ENCODE data around the gene MAMLD1. TPM values are rescaled to one million over a fixed set of nuclear protein-coding genes. Genes with fewer than 3 reads are reported as not detected.

The MAMLD1 gene
- total and polyA plus RNA-seq, 7 donors = under 0.01 to 6.4 (median 1.2) TPM

DNA sequence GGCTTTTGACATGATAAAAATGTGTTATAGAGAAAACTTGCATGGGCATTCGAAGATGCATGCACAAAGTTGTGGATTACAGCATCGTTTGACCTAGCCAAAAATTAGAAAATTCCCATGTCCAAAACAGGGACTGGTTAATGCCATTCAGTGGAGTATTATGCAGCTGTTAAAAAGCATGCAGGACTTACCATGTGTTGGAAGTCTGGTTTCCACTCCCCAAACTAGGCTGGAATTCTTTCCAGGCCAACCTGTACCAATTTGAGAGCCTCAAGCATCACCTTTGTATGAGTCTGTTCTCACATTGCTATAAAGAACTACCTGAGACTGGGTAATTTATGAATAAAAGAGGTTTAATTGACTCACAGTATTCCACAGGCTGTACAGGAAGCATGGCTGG, 159.4 kb downstream of the MAMLD1 start:
- Histone ChIP-seq H3K36me3 (no peaks in the 10 kb centered on the region), H3K4me3 (no peak overlapping the region), H3K27ac (no peak overlapping the region), H3K9me3 (no peaks in the 10 kb centered on the region), H3K4me1 (no peaks in the 10 kb centered on the region), H3K27me3 (no peaks in the 10 kb centered on the region)
- TF ChIP-seq, protein P1, sequence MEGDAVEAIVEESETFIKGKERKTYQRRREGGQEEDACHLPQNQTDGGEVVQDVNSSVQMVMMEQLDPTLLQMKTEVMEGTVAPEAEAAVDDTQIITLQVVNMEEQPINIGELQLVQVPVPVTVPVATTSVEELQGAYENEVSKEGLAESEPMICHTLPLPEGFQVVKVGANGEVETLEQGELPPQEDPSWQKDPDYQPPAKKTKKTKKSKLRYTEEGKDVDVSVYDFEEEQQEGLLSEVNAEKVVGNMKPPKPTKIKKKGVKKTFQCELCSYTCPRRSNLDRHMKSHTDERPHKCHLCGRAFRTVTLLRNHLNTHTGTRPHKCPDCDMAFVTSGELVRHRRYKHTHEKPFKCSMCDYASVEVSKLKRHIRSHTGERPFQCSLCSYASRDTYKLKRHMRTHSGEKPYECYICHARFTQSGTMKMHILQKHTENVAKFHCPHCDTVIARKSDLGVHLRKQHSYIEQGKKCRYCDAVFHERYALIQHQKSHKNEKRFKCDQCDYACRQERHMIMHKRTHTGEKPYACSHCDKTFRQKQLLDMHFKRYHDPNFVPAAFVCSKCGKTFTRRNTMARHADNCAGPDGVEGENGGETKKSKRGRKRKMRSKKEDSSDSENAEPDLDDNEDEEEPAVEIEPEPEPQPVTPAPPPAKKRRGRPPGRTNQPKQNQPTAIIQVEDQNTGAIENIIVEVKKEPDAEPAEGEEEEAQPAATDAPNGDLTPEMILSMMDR (IDR thresholded peaks at IDR 0.05) = no peak
- no peak for TF ChIP-seq EP300 (IDR thresholded peaks at IDR 0.05)
- intact Hi-C loops (cut with DNase I) = no loop called here
- no peak for DNase-seq
- WGBS, 2 donors = 87 to 93% methylated on average over 2 of the region's 2 CpGs

DNA sequence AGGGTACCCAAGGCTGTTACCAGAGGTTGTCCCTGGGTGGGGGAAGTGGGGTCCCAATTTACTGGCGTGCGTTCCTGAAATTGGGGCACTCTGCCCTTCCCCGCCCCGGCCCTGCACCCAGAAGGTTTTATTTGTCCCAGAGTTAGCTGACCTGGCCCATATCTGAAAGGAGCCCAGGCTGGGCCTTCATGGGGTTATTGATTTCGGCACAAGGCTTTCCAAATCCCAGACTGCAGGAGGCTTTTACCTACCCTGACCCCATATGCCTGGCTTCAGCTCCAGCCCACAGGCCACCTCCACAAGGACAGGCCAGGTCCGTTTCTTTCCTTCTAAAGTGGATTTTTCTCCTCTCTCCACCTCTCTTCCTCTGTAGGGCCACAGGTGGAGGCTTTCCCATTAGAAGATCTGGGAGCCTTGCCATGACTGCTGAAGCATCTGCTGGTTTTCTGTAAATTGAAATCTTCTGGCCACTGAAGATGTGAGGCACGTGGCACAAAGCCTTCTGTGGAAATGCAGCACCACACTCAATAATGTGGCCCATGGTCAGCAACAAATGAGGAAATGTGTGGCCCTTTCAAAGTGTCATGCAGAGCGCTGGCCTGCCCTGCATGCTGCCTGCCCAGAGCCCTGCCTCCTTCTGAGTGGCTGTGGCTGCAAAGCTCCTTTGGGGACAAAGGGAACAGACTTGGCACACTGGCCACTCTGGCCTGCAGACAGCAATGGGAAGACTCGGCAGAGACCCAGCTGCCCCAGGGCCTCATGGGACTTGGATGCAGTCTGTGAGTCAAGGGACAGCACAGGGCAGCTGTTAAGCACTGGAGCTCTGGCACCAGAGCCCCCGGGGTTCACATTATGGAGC, 162.2 kb downstream of the MAMLD1 start:
- TF ChIP-seq POLR2A (IDR thresholded peaks at IDR 0.05) (no peak), POLR2AphosphoS5 (IDR thresholded peaks at IDR 0.05) (no peak), EP300 (IDR thresholded peaks at IDR 0.05) (no peak)
- TF ChIP-seq, protein P1 (IDR thresholded peaks at IDR 0.05) = no peak
- no peak for DNase-seq
- WGBS, 2 donors = 84 to 89% methylated on average over 10 of the region's 10 CpGs
- Histone ChIP-seq H3K4me3 (no peak overlapping the region), H3K4me1 (no peaks in the 10 kb centered on the region), H3K27ac (no peak overlapping the region), H3K9me3 (no peaks in the 10 kb centered on the region), H3K27me3 (no peaks in the 10 kb centered on the region), H3K36me3 (no peaks in the 10 kb centered on the region)
- intact Hi-C loops (cut with DNase I) = no loop called here

DNA sequence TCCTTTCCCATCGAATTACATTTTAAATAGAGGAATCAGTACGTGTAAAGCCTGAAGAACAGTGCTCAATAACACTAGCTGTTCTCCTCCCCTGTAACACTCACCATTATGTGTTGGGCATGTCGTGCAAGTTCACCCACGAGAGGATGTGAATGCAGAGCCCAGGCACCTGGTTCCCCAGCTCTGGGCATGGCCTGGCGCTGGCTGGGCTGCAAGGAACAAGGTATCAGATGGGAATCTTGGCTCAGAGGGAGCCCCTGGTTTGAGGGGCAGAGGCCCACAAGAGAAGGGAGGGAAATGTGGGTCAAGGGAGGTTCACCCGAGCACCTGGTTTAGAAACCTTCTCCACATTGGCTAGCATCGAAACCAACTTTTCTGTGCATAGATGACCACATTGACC, 163.6 kb downstream of the MAMLD1 start:
- intact Hi-C loops (cut with DNase I) = no loop called here
- no peaks in the 10 kb centered on the region for H3K9me3 ChIP-seq
- no peak overlapping the region for H3K4me3 ChIP-seq
- 82 to 94% methylated on average over 7 of the region's 7 CpGs for WGBS, 2 donors
- TF ChIP-seq, protein P1 (IDR thresholded peaks at IDR 0.05) = no peak
- no peak for TF ChIP-seq POLR2AphosphoS5 (IDR thresholded peaks at IDR 0.05)
- no peak for TF ChIP-seq EP300 (IDR thresholded peaks at IDR 0.05)
- no peak for TF ChIP-seq POLR2A (IDR thresholded peaks at IDR 0.05)
- H3K27me3 ChIP-seq = no peaks in the 10 kb centered on the region
- no peaks in the 10 kb centered on the region for H3K4me1 ChIP-seq
- no peak overlapping the region for H3K27ac ChIP-seq
- DNase-seq = no peak
- H3K36me3 ChIP-seq = no peaks in the 10 kb centered on the region

DNA sequence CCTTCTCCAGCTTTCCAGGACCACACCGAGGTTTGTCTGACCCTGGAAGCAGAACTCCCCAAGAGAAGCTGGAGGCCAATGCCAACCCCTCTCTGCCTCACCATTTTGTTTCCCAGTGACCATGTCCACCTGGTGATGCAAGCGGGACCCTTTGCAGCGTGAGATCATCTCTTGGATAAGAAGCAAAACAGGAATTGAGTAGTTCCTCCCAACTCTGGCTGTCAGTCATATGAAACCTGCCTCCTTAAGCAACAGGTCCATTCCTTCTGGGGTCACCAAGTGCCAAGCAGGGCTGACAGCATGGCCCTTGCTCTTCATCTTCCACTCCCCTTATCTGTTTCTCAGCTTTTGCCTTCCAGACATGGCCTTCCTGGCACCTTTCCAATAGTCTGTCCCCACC, 164.0 kb downstream of the MAMLD1 start:
- TF ChIP-seq, protein P1 (IDR thresholded peaks at IDR 0.05) = no peak
- TF ChIP-seq POLR2A (IDR thresholded peaks at IDR 0.05) (no peak), EP300 (IDR thresholded peaks at IDR 0.05) (no peak), POLR2AphosphoS5 (IDR thresholded peaks at IDR 0.05) (no peak)
- Histone ChIP-seq H3K9me3 (no peaks in the 10 kb centered on the region), H3K27ac (no peak overlapping the region), H3K4me3 (no peak overlapping the region), H3K27me3 (no peaks in the 10 kb centered on the region), H3K4me1 (no peaks in the 10 kb centered on the region), H3K36me3 (no peaks in the 10 kb centered on the region)
- WGBS, 2 donors = 85 to 91% methylated on average over 3 of the region's 3 CpGs
- no peak for DNase-seq
- intact Hi-C loops (cut with DNase I) = no loop called here

DNA sequence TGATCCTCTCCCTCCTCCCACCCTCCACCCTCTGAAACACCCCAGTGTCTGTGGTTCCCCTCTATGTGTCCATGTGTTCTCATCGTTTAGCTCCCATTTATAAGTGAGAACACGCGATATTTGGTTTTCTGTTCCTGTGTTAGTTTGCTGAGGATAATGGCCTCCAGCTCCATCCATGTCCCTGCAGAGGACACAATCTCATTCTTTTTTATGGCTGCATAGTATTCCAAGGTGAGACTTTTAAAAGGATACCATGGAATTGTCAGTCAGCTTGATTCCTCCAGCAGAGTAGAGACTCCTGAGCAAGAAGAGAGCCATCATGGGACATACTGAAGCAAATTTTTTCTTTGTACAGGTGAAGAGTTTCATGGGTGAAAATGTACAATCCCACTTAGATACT, 166.5 kb downstream of the MAMLD1 start:
- H3K27me3 ChIP-seq = no peaks in the 10 kb centered on the region
- DNase-seq = no peak
- H3K36me3 ChIP-seq = no peaks in the 10 kb centered on the region
- WGBS, 2 donors = 95 to 99% methylated on average over 3 of the region's 3 CpGs
- no peak overlapping the region for H3K4me3 ChIP-seq
- no peaks in the 10 kb centered on the region for H3K9me3 ChIP-seq
- TF ChIP-seq POLR2A (IDR thresholded peaks at IDR 0.05) = no peak
- TF ChIP-seq, protein P1 (IDR thresholded peaks at IDR 0.05) = no peak
- no peak for TF ChIP-seq POLR2AphosphoS5 (IDR thresholded peaks at IDR 0.05)
- no peak for TF ChIP-seq EP300 (IDR thresholded peaks at IDR 0.05)
- H3K27ac ChIP-seq = no peak overlapping the region
- intact Hi-C loops (cut with DNase I) = no loop called here
- no peaks in the 10 kb centered on the region for H3K4me1 ChIP-seq
